Osteocyte (in vitro differentiated cells): ENCODE measurements around the gene CAMSAP2. TPM values are rescaled to one million over a fixed set of nuclear protein-coding genes. Genes with fewer than 3 reads are reported as not detected.
"Not testable (repeated sequence)": the region's sequence is repeated elsewhere in the genome, so short reads cannot be mapped to it uniquely, and the experiment has no call there.

Source experiments
- DNase-seq: peaks from one replicate; pipeline ENCODE4 v3.0.0; 2021; ENCODE audit warnings: mixed read lengths; ENCODE audit not compliant: unreplicated experiment; ENCODE audit errors: extremely low spot score
- H3K27ac Mint-ChIP-seq: one replicate; pipeline ENCODE4 v1.8.0; 2021; ENCODE audit warnings: mild to moderate bottlenecking, mixed read lengths; ENCODE audit not compliant: unreplicated experiment
- H3K27me3 Mint-ChIP-seq: one replicate; pipeline ENCODE4 v1.8.0; 2021; ENCODE audit warnings: mixed read lengths; ENCODE audit not compliant: unreplicated experiment
- H3K36me3 Mint-ChIP-seq: one replicate; pipeline ENCODE4 v1.8.0; 2021; ENCODE audit warnings: mixed read lengths; ENCODE audit not compliant: unreplicated experiment
- H3K4me1 Mint-ChIP-seq: one replicate; pipeline ENCODE4 v1.8.0; 2021; ENCODE audit warnings: mixed read lengths; ENCODE audit not compliant: unreplicated experiment
- H3K4me3 Mint-ChIP-seq: one replicate; pipeline ENCODE4 v1.8.0; 2021; ENCODE audit warnings: mild to moderate bottlenecking, moderate library complexity, mixed read lengths; ENCODE audit not compliant: unreplicated experiment
- H3K9me3 Mint-ChIP-seq: one replicate; pipeline ENCODE4 v1.8.0; 2021; ENCODE audit warnings: mixed read lengths; ENCODE audit not compliant: unreplicated experiment
- total RNA-seq: library from RNA; stranded (reverse); gene quantifications from 2 replicates; pipeline ENCODE4 v1.2.1, GENCODE V29; 2021
- TF ChIP-seq, protein P1 (sequence below): fragments of 200-600 bp; sonication (generic); IDR thresholded peaks from 2 replicates; pipeline ENCODE4 v1.5.0; 2021; ENCODE audit warnings: antibody characterized with exemption, mild to moderate bottlenecking, moderate library complexity

Gene CAMSAP2
- total RNA-seq, 1 donor from 2014 or later = 44.7 TPM

DNA sequence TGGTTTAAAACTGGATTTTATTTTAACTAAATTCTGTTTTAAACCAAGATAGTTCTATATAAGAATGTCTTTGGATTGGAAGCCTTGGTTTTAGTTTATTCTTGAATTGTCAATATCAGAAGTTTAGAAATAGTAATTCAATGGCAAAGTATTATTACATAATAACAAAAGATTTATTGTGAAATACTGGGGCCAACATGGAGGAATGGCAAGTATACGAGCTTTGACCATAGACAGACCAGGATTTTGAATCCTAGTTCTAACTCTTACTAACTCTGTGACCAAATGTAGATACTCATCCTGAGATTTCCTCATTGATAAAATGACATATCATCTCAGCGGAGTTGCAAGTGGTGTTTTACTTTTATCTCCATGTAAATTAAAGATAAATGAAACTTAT is 63.3 kb downstream of the CAMSAP2 start:
- Mint-ChIP-seq H3K9me3 (no peaks in the 10 kb centered on the region), H3K4me1 (peaks cover 8% of the 10 kb centered on the region), H3K4me3 (no peak overlapping the region), H3K27ac (no peak overlapping the region), H3K27me3 (no peaks in the 10 kb centered on the region), H3K36me3 (peaks cover 10% of the 10 kb centered on the region)
- no peak for DNase-seq
- TF ChIP-seq, protein P1, sequence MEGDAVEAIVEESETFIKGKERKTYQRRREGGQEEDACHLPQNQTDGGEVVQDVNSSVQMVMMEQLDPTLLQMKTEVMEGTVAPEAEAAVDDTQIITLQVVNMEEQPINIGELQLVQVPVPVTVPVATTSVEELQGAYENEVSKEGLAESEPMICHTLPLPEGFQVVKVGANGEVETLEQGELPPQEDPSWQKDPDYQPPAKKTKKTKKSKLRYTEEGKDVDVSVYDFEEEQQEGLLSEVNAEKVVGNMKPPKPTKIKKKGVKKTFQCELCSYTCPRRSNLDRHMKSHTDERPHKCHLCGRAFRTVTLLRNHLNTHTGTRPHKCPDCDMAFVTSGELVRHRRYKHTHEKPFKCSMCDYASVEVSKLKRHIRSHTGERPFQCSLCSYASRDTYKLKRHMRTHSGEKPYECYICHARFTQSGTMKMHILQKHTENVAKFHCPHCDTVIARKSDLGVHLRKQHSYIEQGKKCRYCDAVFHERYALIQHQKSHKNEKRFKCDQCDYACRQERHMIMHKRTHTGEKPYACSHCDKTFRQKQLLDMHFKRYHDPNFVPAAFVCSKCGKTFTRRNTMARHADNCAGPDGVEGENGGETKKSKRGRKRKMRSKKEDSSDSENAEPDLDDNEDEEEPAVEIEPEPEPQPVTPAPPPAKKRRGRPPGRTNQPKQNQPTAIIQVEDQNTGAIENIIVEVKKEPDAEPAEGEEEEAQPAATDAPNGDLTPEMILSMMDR = no peak

DNA sequence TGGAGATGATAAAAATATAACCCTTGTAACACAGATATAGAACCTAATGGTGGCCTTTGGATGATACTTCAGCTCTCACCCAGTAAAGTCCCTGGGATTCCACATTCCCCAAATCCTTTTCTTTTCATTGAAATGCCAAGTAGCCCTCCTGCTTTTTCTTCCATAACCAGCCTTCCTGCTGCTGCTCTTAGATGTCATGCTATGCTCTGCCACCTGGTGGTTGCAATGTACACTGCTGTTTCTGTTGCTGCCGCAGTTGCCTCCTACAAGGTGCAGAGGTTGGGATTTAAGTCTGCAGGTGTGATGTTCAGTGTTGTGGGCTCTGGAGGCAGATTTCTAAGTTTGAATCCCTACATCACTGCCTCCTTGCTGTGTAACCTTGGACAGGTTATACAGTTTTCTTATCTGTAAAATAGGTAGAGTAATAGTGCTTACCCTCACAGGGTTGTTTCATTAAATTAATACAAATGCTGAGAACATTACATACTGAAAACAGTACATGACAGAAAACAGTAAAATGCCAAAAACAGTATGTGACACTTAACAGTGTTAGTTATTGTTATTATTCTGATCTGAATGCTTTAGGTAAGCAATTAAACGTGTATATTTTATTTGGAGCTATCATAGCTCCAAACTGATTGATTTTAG is 64.3 kb downstream of the CAMSAP2 start:
- Mint-ChIP-seq H3K4me3 (no peak overlapping the region), H3K9me3 (no peaks in the 10 kb centered on the region), H3K4me1 (peaks cover 8% of the 10 kb centered on the region), H3K27me3 (no peaks in the 10 kb centered on the region), H3K27ac (no peak overlapping the region), H3K36me3 (peaks cover 10% of the 10 kb centered on the region)
- TF ChIP-seq, protein P1 = peak; percentile 97
- DNase-seq = peak; percentile 86

DNA sequence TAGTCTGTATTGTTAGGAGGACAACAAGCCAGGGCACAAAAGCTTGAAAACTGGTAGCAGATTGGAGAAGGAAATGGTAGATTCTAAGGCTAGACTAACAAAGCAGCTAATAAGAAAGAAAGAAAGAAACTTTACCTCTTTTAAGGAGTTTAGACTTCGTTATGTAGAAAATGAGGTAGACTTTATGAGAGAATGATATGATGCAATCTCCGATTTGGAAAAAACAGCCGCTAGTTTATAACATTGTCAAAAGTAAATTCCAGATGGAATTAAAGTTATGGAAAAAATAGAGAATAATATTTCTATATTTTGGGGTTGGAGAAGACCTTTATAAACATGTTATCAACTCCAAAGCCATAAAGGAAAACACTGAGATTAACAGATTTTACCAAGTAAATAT is 67.0 kb downstream of the CAMSAP2 start:
- peaks cover 8% of the 10 kb centered on the region for H3K4me1 Mint-ChIP-seq
- H3K27me3 Mint-ChIP-seq = no peaks in the 10 kb centered on the region

DNA sequence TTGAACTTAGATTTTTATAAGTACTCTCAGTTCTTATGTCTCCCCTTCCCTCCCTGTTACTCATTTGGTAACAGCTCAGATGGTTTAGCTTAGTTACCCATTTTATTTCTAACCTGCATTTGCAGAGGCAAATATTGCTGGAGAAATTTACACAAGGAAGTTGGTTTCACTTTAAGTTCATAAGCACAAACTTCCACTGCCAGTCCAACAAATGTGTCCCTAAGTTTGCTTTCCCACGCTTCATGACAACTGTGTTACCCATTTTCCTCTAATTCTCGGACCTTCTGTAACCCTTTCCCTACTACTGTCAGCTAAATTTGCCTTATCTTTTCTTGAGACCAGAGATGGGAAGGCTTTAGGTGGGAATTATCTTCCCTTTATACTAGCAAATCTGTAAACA is 70.2 kb downstream of the CAMSAP2 start:
- no peak overlapping the region for H3K4me3 Mint-ChIP-seq
- H3K9me3 Mint-ChIP-seq = no peaks in the 10 kb centered on the region
- TF ChIP-seq, protein P1 = no peak
- no peak overlapping the region for H3K27ac Mint-ChIP-seq
- H3K27me3 Mint-ChIP-seq = no peaks in the 10 kb centered on the region
- no peak for DNase-seq
- H3K4me1 Mint-ChIP-seq = peaks cover 7% of the 10 kb centered on the region
- H3K36me3 Mint-ChIP-seq = peaks cover 44% of the 10 kb centered on the region

More for the DNA sequence above, 67.0 kb downstream of the CAMSAP2 start:
- Mint-ChIP-seq H3K9me3 (no peaks in the 10 kb centered on the region), H3K27ac (no peak overlapping the region), H3K36me3 (peaks cover 20% of the 10 kb centered on the region), H3K4me3 (no peak overlapping the region)
- TF ChIP-seq, protein P1 = no peak
- DNase-seq = no peak

DNA sequence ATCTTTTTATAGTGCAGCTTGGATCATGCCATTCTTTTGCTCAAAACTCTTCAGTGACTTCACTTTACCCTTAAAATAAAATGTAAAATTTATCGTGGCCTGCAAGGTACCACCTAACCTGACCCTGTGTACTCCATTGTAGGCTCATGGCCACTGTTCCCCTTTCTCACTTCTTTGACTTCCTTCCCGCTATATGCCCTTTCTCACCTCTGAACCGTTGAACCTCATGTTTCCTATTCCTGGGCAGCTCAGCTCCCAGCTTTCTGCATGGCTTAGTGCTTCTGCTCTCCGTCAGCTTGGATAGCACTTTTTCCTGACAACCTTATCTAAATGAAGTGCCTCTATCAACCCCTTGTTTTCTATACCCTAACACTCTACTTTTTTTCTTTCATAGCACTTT is 73.0 kb downstream of the CAMSAP2 start:
- DNase-seq = no peak
- TF ChIP-seq, protein P1 = no peak
- Mint-ChIP-seq H3K27me3 (no peaks in the 10 kb centered on the region), H3K36me3 (peaks cover 45% of the 10 kb centered on the region), H3K4me3 (no peak overlapping the region), H3K27ac (no peak overlapping the region), H3K4me1 (peaks cover 7% of the 10 kb centered on the region), H3K9me3 (no peaks in the 10 kb centered on the region)

DNA sequence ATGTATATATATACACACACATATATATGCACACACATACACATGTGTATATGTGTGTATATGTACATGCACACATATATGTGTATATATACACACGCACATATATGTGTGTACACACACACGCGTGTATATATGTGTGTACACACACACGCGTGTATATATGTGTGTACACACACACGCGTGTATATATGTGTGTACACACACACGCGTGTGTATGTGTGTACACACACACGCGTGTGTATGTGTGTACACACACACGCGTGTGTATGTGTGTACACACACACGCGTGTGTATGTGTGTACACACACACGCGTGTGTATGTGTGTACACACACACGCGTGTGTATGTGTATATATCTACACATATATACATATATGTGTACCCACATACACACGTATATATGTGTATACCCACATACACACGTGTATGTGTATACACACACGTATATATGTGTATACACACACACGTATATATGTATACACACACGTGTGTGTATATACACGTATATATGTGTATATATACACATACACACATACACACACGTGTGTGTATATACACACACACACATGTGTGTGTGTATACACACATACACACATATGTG is 78.0 kb downstream of the CAMSAP2 start:
- H3K4me1 Mint-ChIP-seq, H3K9me3 Mint-ChIP-seq, H3K4me3 Mint-ChIP-seq, H3K27me3 Mint-ChIP-seq, DNase-seq, H3K27ac Mint-ChIP-seq: not testable (repeated sequence)
- peaks cover 27% of the 10 kb centered on the region for H3K36me3 Mint-ChIP-seq
